GM12892 (cell line): Measurements from ENCODE around the gene CHCHD1.

Experiments
- POLR2A ChIP-seq: IDR thresholded peaks from 2 replicates; pipeline ENCODE4 v1.6.1; 2011; ENCODE audit warnings: low read depth, low read length, control low read depth
- TAF1 ChIP-seq: IDR thresholded peaks from 2 replicates; pipeline ENCODE4 v1.6.1; 2011; ENCODE audit warnings: low read depth, mild to moderate bottlenecking, control low read depth, low read length, borderline replicate concordance

GRCh38 chr10:73806176-73806950, 24.5 kb downstream of the CHCHD1 start:
- TF ChIP-seq POLR2A (no peak), TAF1 (no peak)
